ENCODE results near the gene SLC5A9. TPM values are rescaled to one million over a fixed set of nuclear protein-coding genes. Genes with fewer than 3 reads are reported as not detected.

The SLC5A9 gene
- total and polyA plus RNA-seq, 9 donors, result 0.01 to 1.4 (median 0.69) TPM; not detected in 4

DNA sequence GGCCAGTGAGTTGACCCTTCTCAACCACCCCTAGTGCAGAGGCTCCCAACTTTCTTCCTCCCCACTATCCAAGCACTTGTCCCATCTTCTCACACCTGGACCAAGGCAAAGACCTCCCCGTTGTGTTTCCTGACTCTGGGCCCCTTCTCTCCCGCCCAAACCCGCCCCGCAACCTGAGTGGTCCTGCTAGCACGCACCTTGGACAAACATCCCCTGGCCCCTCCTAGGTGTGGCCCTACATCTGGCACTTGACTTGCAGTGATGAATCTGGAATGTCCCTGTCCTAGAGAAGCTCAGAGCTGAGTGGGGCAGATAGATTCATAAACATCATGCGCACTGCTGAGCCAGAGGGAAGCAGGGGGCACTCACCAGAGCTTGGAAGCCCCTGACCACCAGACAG, 2.3 kb downstream of the SLC5A9 start:
- intact Hi-C loops (cut with DNase I), result no loop called here
- Histone ChIP-seq H3K27me3 (no peaks in the 10 kb centered on the region), H3K9me3 (no peaks in the 10 kb centered on the region), H3K4me1 (ENCODE audit: insufficient read depth) (no peaks in the 10 kb centered on the region), H3K36me3 (no peaks in the 10 kb centered on the region), H3K27ac (no peak overlapping the region), H3K4me3 (no peak overlapping the region)
- DNase-seq, result no peak
- WGBS, 3 donors, result 94 to 98% (median 95%) methylated on average over 6 of the region's 6 CpGs
- TF ChIP-seq CTCF (IDR thresholded peaks at IDR 0.05), result no peak
- no peak for TF ChIP-seq EP300 (IDR thresholded peaks at IDR 0.05)
- TF ChIP-seq POLR2A (IDR thresholded peaks at IDR 0.05), result no peak

DNA sequence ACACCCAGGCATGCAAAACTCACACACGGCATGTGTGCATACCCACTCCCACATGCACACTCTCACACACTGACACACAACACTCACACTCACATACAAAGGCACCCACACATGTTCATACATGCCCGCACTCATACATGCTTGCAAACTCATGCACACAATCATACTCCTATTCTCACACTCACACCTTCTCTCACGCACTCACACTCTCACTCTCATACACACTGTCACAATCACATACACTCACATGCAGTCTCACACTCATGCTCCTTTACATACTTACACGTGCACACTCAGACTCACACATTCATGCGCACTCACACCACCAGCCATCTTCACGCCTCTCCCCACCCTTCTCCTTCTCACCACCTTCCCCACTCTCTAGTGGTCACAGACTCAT, 3.1 kb downstream of the SLC5A9 start:
- no peak for TF ChIP-seq POLR2A (IDR thresholded peaks at IDR 0.05)
- TF ChIP-seq EP300 (IDR thresholded peaks at IDR 0.05), result no peak
- no peak for TF ChIP-seq CTCF (IDR thresholded peaks at IDR 0.05)
- intact Hi-C loops (cut with DNase I), result no loop called here
- no peak for DNase-seq
- H3K36me3 ChIP-seq, result no peaks in the 10 kb centered on the region
- 77 to 81% (median 78%) methylated on average over 6 of the region's 6 CpGs for WGBS, 3 donors
- no peak overlapping the region for H3K27ac ChIP-seq
- no peaks in the 10 kb centered on the region for H3K27me3 ChIP-seq
- no peaks in the 10 kb centered on the region for H3K4me1 ChIP-seq (ENCODE audit: insufficient read depth)
- H3K9me3 ChIP-seq, result no peaks in the 10 kb centered on the region
- no peak overlapping the region for H3K4me3 ChIP-seq

GRCh38 chr1:48227165-48228013, 4.9 kb downstream of the SLC5A9 start:
- Histone ChIP-seq H3K27ac (no peak overlapping the region), H3K36me3 (no peaks in the 10 kb centered on the region), H3K27me3 (no peaks in the 10 kb centered on the region), H3K4me3 (no peak overlapping the region), H3K4me1 (ENCODE audit: insufficient read depth) (no peaks in the 10 kb centered on the region), H3K9me3 (no peaks in the 10 kb centered on the region)
- 77 to 86% (median 83%) methylated on average over 10 of the region's 10 CpGs for WGBS, 3 donors
- TF ChIP-seq EP300 (IDR thresholded peaks at IDR 0.05) (no peak), CTCF (IDR thresholded peaks at IDR 0.05) (no peak), POLR2A (IDR thresholded peaks at IDR 0.05) (no peak)
- no peak for DNase-seq
- intact Hi-C loops (cut with DNase I), result no loop called here

GRCh38 chr1:48228156-48228555, 5.6 kb downstream of the SLC5A9 start:
- Histone ChIP-seq H3K9me3 (no peaks in the 10 kb centered on the region), H3K36me3 (no peaks in the 10 kb centered on the region), H3K4me3 (no peak overlapping the region), H3K27me3 (no peaks in the 10 kb centered on the region), H3K27ac (no peak overlapping the region), H3K4me1 (ENCODE audit: insufficient read depth) (no peaks in the 10 kb centered on the region)
- no peak for DNase-seq
- TF ChIP-seq CTCF (IDR thresholded peaks at IDR 0.05), result no peak
- intact Hi-C loops (cut with DNase I), result no loop called here
- 58 to 67% (median 61%) methylated on average over 5 of the region's 5 CpGs for WGBS, 3 donors
